Activated CD4-positive, alpha-beta T cell treated with anti-CD3 and anti-CD28 coated beads, Interleukin-2, amount 50 U/mL, for 1 hour (primary cell): ENCODE data around the gene KIRREL2.
"Not testable (repeated sequence)": the region's sequence is repeated elsewhere in the genome, so short reads cannot be mapped to it uniquely, and the experiment has no call there.

Experiments
- DNase-seq: peaks from one replicate; pipeline ENCODE4 v3.0.0-alpha.2; 2020

Gene KIRREL2

GRCh38 chr19:35870124-35870736 lies 13.5 kb downstream of the KIRREL2 start:
- DNase-seq: not testable (repeated sequence)

DNA sequence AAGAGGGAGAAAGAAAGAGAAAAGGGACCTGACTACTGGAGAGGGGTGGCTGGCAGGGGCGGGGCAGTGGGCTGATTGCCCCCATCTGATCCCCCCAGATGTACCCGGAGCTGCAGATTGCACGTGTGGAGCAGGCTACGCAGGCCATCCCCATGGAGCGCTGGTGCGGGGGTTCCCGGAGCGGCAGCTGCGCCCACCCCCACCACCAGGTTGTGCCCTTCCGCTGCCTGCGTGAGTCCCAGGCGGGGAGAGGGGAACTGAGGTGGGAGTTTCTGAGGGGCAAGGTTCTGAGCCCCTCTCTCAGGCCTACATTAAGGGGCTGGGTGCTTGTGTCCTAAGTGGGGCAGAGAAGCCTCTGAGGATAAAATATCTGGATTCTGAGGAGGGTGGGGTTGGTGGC lies 14.1 kb downstream of the KIRREL2 start:
- no peak for DNase-seq

- DNase-seq: no peak
Observed at GRCh38 chr19:35871611-35872010, 14.9 kb downstream of the KIRREL2 start.

- no peak for DNase-seq
Observed at GRCh38 chr19:35872180-35872579, 15.5 kb downstream of the KIRREL2 start.

GRCh38 chr19:35874392-35874930 lies 17.8 kb downstream of the KIRREL2 start:
- no peak for DNase-seq

GRCh38 chr19:35879068-35879467 lies 22.4 kb downstream of the KIRREL2 start:
- DNase-seq: no peak

GRCh38 chr19:35879770-35880317 lies 23.1 kb downstream of the KIRREL2 start:
- peak; percentile 71 for DNase-seq

- DNase-seq: no peak
Observed at GRCh38 chr19:35882114-35882832, 25.6 kb downstream of the KIRREL2 start.

- DNase-seq: no peak
Observed at GRCh38 chr19:35883882-35884281, 27.2 kb downstream of the KIRREL2 start.

- DNase-seq: peak; percentile 16
Observed at GRCh38 chr19:35885225-35885738, 28.6 kb downstream of the KIRREL2 start.

DNA sequence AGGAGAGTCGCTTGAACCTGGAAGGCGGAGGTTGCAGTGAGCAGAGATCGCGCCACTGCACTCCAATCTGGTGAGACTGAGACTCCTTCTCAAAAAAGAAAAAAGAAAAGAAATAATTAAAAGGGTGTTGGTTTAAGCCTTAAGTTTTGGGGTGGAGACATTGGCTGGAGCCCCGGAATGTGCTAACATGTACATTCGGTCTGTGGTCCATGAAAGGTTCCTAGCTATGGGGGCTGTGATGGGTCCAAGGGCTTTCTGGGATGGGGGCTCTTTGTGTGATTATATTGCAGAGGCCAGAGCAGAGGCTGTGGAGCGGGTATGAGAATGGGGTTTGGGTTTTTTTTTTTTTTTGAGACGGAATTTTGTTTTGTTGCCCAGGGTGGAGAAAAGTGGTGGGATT lies 29.2 kb downstream of the KIRREL2 start:
- DNase-seq: no peak

DNA sequence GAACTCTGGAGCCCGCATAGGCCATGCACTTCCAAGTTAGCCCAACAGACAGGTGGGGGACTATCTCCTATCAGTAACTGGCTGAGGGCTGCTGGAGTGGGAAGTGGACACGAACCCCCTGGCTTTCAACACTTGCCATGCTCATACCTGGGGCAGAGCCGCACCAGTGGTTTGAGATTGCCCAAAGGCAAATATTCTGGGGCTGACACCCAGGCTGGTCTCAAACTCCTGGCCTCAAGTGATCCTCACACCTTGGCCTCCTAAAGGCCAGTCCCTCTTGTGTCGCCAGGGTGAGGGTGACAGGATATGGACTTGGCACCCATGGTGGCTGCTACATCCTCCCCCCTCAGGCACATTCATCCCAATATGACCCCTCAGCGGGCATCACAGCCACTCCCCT lies 30.5 kb downstream of the KIRREL2 start:
- DNase-seq: no peak

- no peak for DNase-seq
Observed at GRCh38 chr19:35888398-35888797, 31.7 kb downstream of the KIRREL2 start.

DNA sequence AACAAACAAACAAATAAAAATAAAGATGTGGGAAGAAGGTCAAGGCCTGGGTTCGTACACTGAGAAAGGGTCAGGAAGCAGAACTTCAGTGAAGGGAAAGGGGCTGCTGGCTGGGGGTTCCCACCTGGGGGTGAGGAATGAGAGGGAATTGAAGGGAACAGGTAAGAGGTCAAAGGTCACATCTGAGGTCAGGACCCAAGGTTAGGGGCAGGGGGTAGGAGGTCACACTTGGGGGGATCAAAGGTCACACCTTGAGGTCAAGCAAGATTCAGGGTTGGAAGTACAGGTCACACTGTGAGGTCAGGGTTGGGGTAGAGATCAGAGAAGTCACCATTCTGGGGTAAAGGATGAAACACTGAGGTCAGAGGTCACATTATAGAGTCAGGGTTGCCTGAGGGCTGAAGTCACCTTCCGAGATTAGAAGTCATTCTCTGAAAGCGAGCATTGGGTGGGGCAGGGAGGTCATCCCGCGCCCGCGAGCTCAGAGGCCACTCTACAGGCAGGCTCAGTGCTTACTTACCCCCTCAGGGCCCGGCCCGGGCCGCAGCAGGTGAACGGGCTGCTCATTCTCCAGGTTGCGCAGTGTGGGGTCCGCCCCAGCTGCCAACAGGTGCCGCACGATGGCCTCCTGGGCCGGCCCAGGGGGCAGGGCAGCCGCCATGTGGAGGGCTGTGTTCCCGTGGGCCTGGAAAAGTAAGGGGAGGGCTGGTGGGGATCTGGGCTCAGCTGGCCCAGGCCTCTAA lies 32.8 kb downstream of the KIRREL2 start:
- DNase-seq: no peak

- peak; percentile 27 for DNase-seq
Observed at GRCh38 chr19:35890113-35890650, 33.5 kb downstream of the KIRREL2 start.

- peak; percentile 23 for DNase-seq
Observed at GRCh38 chr19:35891819-35892218, 35.1 kb downstream of the KIRREL2 start.

- no peak for DNase-seq
Observed at GRCh38 chr19:35894342-35894741, 37.6 kb downstream of the KIRREL2 start.

DNA sequence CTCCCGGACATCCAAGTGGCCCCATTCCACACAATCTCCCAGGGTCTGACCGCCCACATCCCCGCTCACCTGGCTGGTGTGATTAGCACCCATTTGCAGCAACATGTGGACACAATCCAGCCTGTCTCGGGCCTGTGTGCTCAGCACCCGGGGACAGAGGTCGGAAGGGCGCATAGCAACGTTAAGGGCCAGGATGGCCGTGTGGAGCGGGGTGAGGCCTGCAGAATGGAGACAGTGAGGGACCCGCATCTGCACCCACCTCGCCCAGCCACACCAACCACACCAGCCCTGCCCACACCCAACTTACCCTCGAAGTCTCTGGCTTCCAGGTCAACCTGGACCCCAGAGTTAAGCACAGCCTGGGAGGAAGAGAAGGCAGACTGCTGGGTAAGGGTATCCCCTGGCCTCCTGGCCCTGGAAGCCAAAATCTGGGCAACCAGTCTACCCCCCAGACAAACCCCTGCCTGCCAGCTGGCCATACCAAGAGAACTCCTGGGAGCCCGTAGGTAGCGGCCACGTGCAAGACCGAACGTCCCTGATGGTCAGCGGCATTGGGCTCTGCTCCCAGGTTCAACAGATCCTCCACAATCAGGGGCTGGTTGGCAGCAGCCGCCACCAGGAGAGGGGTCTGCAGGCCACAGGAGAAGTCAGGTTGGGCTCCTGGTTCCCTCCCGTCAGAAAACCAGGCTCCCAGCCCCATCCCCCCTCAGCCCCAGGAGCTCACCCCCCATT lies 39.4 kb downstream of the KIRREL2 start:
- DNase-seq: no peak

- no peak for DNase-seq
Observed at GRCh38 chr19:35896643-35897040, 39.9 kb downstream of the KIRREL2 start.

DNA sequence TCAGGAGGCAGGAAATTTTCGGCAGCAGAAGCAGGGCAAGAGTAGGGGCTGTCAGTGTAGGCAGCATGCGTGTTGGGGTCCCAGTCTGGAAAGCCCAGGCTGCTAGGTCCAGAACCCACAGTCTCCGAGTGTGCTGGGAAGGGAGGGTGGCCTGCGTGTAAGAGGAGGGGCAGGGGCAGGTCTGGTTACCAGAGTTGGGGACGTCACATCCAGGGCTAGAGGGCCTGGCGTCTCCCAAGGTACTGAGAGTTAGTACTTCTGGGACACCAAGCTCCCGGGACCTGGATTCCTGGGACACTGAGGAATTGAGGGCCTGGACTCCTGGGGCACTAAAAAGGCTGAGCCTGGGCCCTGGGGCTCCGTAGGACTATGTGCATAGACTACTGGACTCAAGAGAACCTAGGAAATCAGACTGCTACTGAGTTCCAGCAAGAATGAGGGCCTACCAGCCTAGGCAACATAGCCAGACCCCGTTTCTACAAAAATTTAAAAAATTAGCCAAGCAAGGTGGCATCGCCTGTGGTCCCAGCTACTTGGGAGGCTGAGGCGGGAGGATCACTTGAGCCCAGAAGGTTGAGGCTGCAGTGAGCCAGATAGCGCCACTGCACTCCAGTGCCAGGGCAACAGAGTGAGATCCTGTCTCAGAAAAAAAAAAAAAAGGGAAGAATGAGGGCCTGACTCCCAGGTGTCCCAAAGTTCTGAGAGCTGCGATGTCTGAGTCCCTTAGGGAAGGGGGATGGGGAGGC lies 41.2 kb downstream of the KIRREL2 start:
- DNase-seq: no peak

GRCh38 chr19:35898499-35898809 lies 41.7 kb downstream of the KIRREL2 start:
- DNase-seq: no peak
